ENCODE results near the gene PPM1B. TPM values are rescaled to one million over a fixed set of nuclear protein-coding genes. Genes with fewer than 3 reads are reported as not detected.

PPM1B gene
- total and polyA plus RNA-seq, 2 donors (not counting 1 experiment from before 2014, with no cell fraction given) = 15.3 to 81.4 TPM

GRCh38 chr2:44124500-44124899 lies 44.2 kb upstream of the PPM1B start:
- Histone ChIP-seq H4K20me1 (ENCODE audit: control insufficient read depth, insufficient read depth, low read length, poor library complexity, severe bottlenecking) (no peaks in the 10 kb centered on the region), H3K4me3 (ENCODE audit: control extremely low read depth in 1 of 5, extremely low read depth in 1 of 5, insufficient read depth in 1 of 5, low read depth in 2 of 5, low read length in 4 of 5) (no peak overlapping the region), H2AFZ (ENCODE audit: insufficient read depth, low read depth, low read length, poor library complexity, severe bottlenecking) (no peak overlapping the region), H3K4me1 (ENCODE audit: control insufficient read depth in 2 of 2, insufficient read depth in 2 of 2, low read length in 2 of 2) (no peaks in the 10 kb centered on the region), H3K79me2 (ENCODE audit: control insufficient read depth, insufficient read depth, low read length) (no peaks in the 10 kb centered on the region), H3K9ac (ENCODE audit: low read length) (no peak overlapping the region), H3K36me3 (replicated peaks in 1 of 2; ENCODE audit: control extremely low read depth in 1 of 2, control insufficient read depth in 1 of 2, extremely low read depth in 1 of 2, insufficient read depth in 2 of 2, low read length in 1 of 2) (no peaks in the 10 kb centered on the region), H3K27me3 (replicated peaks in 1 of 4; ENCODE audit: control extremely low read depth in 1 of 4, control insufficient read depth in 3 of 4, insufficient read depth in 4 of 4, low read length in 3 of 4) (peaks cover 0 to 2% (median 0%) of the 10 kb centered on the region in 4 experiments), H3K4me2 (replicated peaks; ENCODE audit: low read depth, low read length, poor library complexity, severe bottlenecking) (no peak overlapping the region), H3K9me3 (ENCODE audit: control extremely low read depth in 1 of 3, control insufficient read depth in 2 of 3, insufficient read depth in 1 of 3, low read length in 2 of 3) (no peaks in the 10 kb centered on the region), H3K27ac (ENCODE audit: low read length in 2 of 2) (no peak overlapping the region)
- H3K9me3 Mint-ChIP-seq (ENCODE audit: insufficient read depth) = no peaks in the 10 kb centered on the region
- CTCF ChIA-PET = no interaction called here
- intact Hi-C loops (cut with micrococcal nuclease) = no loop called here
- no peaks in the 10 kb centered on the region for H3K4me1 Mint-ChIP-seq
- TF ChIP-seq EZH2 (IDR thresholded peaks at IDR 0.05; ENCODE audit: borderline replicate concordance, insufficient read depth, low read depth, low read length, poor library complexity, severe bottlenecking) = no peak
- TF ChIP-seq CTCF (IDR thresholded peaks at IDR 0.05) = no peak
- POLR2A ChIA-PET = no interaction called here
- ATAC-seq (ENCODE audit: low read depth) (no peak), DNase-seq (no peak)
- H3K27me3 Mint-ChIP-seq = peaks cover 7% of the 10 kb centered on the region
- no peak overlapping the region for H3K27ac Mint-ChIP-seq
- no CpG with 5 or more reads among the region's 5 CpGs for WGBS (ENCODE audit: insufficient coverage)
- H3K4me3 Mint-ChIP-seq = no peak overlapping the region

- ChIA-PET CTCF (no interaction called here), POLR2A (interaction anchor here (0.6 kb wide), 1 partner anchor 80 kb away, joined by 4 read pairs; no protein-coding TSS in a partner anchor)
- H3K4me1 Mint-ChIP-seq = no peaks in the 10 kb centered on the region
- no peak overlapping the region for H3K9ac ChIP-seq (ENCODE audit: low read length)
- intact Hi-C loops (cut with micrococcal nuclease) = no loop called here
- 65% methylated on average over 3 of the region's 5 CpGs for WGBS (ENCODE audit: insufficient coverage)
- TF ChIP-seq EZH2 (IDR thresholded peaks at IDR 0.05; ENCODE audit: borderline replicate concordance, insufficient read depth, low read depth, low read length, poor library complexity, severe bottlenecking) = no peak
- no peak for TF ChIP-seq CTCF (IDR thresholded peaks at IDR 0.05)
- no peak overlapping the region for H3K4me3 ChIP-seq (ENCODE audit: control extremely low read depth in 1 of 5, extremely low read depth in 1 of 5, insufficient read depth in 1 of 5, low read depth in 2 of 5, low read length in 4 of 5)
- no peak overlapping the region for H3K4me2 ChIP-seq (replicated peaks; ENCODE audit: low read depth, low read length, poor library complexity, severe bottlenecking)
- H3K27ac Mint-ChIP-seq = no peak overlapping the region
- no peak overlapping the region for H3K27ac ChIP-seq (ENCODE audit: low read length in 2 of 2)
- no peaks in the 10 kb centered on the region for H3K4me1 ChIP-seq (ENCODE audit: control insufficient read depth in 2 of 2, insufficient read depth in 2 of 2, low read length in 2 of 2)
- H3K27me3 ChIP-seq (replicated peaks in 1 of 4; ENCODE audit: control extremely low read depth in 1 of 4, control insufficient read depth in 3 of 4, insufficient read depth in 4 of 4, low read length in 3 of 4) = peaks cover 0 to 2% (median 0%) of the 10 kb centered on the region in 4 experiments
- H2AFZ ChIP-seq (ENCODE audit: insufficient read depth, low read depth, low read length, poor library complexity, severe bottlenecking) = no peak overlapping the region
- no peaks in the 10 kb centered on the region for H3K9me3 ChIP-seq (ENCODE audit: control extremely low read depth in 1 of 3, control insufficient read depth in 2 of 3, insufficient read depth in 1 of 3, low read length in 2 of 3)
- H3K79me2 ChIP-seq (ENCODE audit: control insufficient read depth, insufficient read depth, low read length) = no peaks in the 10 kb centered on the region
- no peak for ATAC-seq (ENCODE audit: low read depth)
- no peaks in the 10 kb centered on the region for H4K20me1 ChIP-seq (ENCODE audit: control insufficient read depth, insufficient read depth, low read length, poor library complexity, severe bottlenecking)
- DNase-seq = no peak
- H3K4me3 Mint-ChIP-seq = no peak overlapping the region
- peaks cover 3% of the 10 kb centered on the region for H3K9me3 Mint-ChIP-seq (ENCODE audit: insufficient read depth)
- H3K27me3 Mint-ChIP-seq = peaks cover 3% of the 10 kb centered on the region
- no peaks in the 10 kb centered on the region for H3K36me3 ChIP-seq (replicated peaks in 1 of 2; ENCODE audit: control extremely low read depth in 1 of 2, control insufficient read depth in 1 of 2, extremely low read depth in 1 of 2, insufficient read depth in 2 of 2, low read length in 1 of 2)
Observed at GRCh38 chr2:44126106-44126797, 42.4 kb upstream of the PPM1B start.
